ENCODE measurements around the gene PIM3. TPM values are rescaled to one million over a fixed set of nuclear protein-coding genes. Genes with fewer than 3 reads are reported as not detected.

The PIM3 gene
- 33.0 and 48.3 TPM in 2 replicates for total RNA-seq (2014; rRNA removed; shearing (Covaris generic))
- polyA plus RNA-seq (2014; cell fraction: nucleus; rRNA removed) = 109 and 112 TPM in 2 replicates

- DNase-seq (ENCODE audit: extremely low read depth, low read depth) = peak; percentile 91
Observed at GRCh38 chr22:49960159-49961004, at the start of gene PIM3. Gene PIM3, plus strand, starts transcription at chr22:49960772. Its CDS starts 176 bp downstream, at chr22:49960948.

GRCh38 chr22:49911881-49912625 is 48.5 kb upstream of the PIM3 start:
- DNase-seq (ENCODE audit: extremely low read depth, low read depth) = no peak

GRCh38 chr22:49913026-49913425 is 47.5 kb upstream of the PIM3 start:
- no peak for DNase-seq (ENCODE audit: extremely low read depth, low read depth)

GRCh38 chr22:49913446-49913845 is 47.1 kb upstream of the PIM3 start:
- DNase-seq (ENCODE audit: extremely low read depth, low read depth) = no peak

- DNase-seq (ENCODE audit: extremely low read depth, low read depth) = no peak
Observed at GRCh38 chr22:49914256-49914655, 46.3 kb upstream of the PIM3 start.

GRCh38 chr22:49915610-49916009 is 45.0 kb upstream of the PIM3 start:
- DNase-seq (ENCODE audit: extremely low read depth, low read depth) = no peak

- DNase-seq (ENCODE audit: extremely low read depth, low read depth) = no peak
Observed at GRCh38 chr22:49916831-49917230, 43.7 kb upstream of the PIM3 start.

GRCh38 chr22:49917974-49918910 is 42.3 kb upstream of the PIM3 start, which contains the start of the genes ALG12 and CRELD2:
Gene ALG12, minus strand, starts transcription at chr22:49918438. Its CDS starts 4,673 bp downstream, at chr22:49913765.
Gene CRELD2, plus strand, starts transcription at chr22:49918634. Its CDS starts 136 bp downstream, at chr22:49918770.
- DNase-seq (ENCODE audit: extremely low read depth, low read depth) = peak; percentile 90

- DNase-seq (ENCODE audit: extremely low read depth, low read depth) = no peak
Observed at GRCh38 chr22:49918911-49919881, 41.4 kb upstream of the PIM3 start.

- DNase-seq (ENCODE audit: extremely low read depth, low read depth) = no peak
Observed at GRCh38 chr22:49920859-49921258, 39.7 kb upstream of the PIM3 start.

- DNase-seq (ENCODE audit: extremely low read depth, low read depth) = no peak
Observed at GRCh38 chr22:49921508-49922278, 38.9 kb upstream of the PIM3 start.

GRCh38 chr22:49922484-49922883 is 38.1 kb upstream of the PIM3 start:
- DNase-seq (ENCODE audit: extremely low read depth, low read depth) = no peak

GRCh38 chr22:49922926-49923325 is 37.6 kb upstream of the PIM3 start:
- DNase-seq (ENCODE audit: extremely low read depth, low read depth) = no peak

GRCh38 chr22:49923445-49923844 is 37.1 kb upstream of the PIM3 start:
- no peak for DNase-seq (ENCODE audit: extremely low read depth, low read depth)

GRCh38 chr22:49924113-49924833 is 36.3 kb upstream of the PIM3 start:
- no peak for DNase-seq (ENCODE audit: extremely low read depth, low read depth)

GRCh38 chr22:49925525-49926128 is 34.9 kb upstream of the PIM3 start:
- DNase-seq (ENCODE audit: extremely low read depth, low read depth) = no peak

GRCh38 chr22:49926916-49927315 is 33.7 kb upstream of the PIM3 start:
- no peak for DNase-seq (ENCODE audit: extremely low read depth, low read depth)
